GM21360 (cell line): Measurements from ENCODE around the gene TLK2.
A peak's percentile ranks its signal among the peaks of the same experiment; 100 is the strongest.

ENCODE experiments used
- ATAC-seq: cut with Tn5 transposase; IDR thresholded peaks from one replicate; pipeline ENCODE4 v1.9.1; 2021; ENCODE audit warnings: mild to moderate bottlenecking, moderate library complexity; ENCODE audit not compliant: unreplicated experiment

TLK2 gene

DNA sequence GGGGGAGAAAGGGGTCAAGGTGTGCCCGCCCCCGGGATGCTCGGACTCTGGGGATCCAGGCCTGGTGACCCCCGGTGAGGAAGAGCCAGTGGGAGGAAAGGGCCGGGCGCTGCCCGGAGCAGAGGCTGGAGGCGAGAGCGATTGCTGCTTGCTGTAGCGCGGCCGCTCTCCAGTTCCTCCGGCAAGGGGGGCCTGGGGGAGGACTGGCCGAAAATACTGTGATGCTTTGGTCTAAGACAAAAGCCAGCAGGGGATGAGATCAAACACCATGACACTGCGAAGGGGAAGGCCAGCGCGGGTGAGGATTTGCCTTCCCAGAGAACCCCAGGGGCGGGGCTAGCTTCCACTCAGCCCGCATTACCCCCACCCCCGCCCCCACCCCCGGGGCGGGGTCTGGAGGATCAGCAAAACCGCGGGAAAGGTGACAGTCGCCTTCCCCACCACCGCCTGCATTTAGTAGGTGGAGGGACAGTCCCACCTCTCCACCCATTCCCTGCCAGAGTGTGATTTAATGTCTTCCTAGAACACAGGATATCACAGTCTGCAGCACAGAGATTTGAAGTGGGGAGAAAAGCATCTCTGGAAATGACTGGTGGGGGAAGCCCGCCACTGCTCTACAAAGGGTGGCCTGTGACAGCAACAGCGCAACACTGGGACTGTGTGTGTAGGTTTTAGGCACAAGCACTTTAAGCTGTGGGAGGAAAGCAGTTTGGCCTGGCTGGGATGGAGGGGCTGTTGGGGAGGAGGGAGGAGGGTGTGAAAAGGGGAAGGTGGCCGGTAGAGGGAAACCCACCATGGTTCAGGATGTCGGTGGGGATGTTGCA is 174.6 kb downstream of the TLK2 start:
- ATAC-seq = peak; percentile 92

DNA sequence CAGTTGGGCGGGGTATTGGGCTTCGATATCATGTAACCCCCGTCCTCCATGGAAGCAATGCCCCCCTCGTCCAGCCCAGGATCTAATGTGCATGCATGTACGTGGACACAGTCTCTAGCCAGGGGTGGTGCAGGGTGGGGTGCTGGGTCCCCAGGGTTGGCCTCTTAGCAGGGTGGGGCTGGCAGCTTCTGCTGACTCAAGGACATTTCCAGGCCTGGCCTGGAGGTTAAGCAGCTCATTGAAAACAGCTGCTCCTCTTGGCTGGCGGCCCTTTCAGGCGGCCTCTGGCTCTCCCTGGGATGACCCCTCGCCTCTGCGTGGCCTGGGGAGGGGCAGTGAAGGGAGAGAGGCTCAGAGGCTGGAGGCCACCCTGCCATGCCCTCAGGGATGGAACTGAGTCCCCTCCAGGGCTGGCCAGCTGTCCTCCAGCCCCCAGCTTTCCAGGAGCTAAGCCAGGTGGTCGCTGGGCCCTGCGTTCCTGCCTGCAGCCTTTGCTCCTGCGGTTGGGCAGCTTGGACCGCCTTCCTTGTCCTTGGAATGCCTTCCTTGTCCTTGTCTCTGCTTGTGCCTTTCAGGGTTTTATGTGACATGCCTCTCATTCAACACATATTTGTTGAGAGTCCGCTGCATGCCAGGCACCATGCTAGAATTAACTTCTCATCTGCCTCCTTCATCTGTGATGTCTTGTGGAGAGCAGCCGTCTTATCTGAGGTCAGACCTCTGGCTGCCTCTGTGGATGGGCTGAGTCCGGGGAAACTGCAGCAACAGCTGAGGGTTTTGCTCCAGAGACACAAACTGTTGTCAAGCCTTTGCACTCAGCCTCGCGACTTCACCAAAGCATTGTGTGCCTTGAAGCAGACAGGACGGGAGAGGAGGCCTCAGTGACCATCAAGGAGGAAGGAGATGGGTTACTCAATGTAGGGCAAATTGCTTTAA is 175.5 kb downstream of the TLK2 start:
- ATAC-seq = peak; percentile 13

GRCh38 chr17:62655656-62656055 is 177.0 kb downstream of the TLK2 start:
- no peak for ATAC-seq

- ATAC-seq = no peak
These were observed 177.8 kb downstream of the TLK2 start for GRCh38 chr17:62656446-62656845.

GRCh38 chr17:62657145-62657665 is 178.6 kb downstream of the TLK2 start:
- ATAC-seq = no peak

GRCh38 chr17:62657690-62658089 is 179.1 kb downstream of the TLK2 start:
- no peak for ATAC-seq

DNA sequence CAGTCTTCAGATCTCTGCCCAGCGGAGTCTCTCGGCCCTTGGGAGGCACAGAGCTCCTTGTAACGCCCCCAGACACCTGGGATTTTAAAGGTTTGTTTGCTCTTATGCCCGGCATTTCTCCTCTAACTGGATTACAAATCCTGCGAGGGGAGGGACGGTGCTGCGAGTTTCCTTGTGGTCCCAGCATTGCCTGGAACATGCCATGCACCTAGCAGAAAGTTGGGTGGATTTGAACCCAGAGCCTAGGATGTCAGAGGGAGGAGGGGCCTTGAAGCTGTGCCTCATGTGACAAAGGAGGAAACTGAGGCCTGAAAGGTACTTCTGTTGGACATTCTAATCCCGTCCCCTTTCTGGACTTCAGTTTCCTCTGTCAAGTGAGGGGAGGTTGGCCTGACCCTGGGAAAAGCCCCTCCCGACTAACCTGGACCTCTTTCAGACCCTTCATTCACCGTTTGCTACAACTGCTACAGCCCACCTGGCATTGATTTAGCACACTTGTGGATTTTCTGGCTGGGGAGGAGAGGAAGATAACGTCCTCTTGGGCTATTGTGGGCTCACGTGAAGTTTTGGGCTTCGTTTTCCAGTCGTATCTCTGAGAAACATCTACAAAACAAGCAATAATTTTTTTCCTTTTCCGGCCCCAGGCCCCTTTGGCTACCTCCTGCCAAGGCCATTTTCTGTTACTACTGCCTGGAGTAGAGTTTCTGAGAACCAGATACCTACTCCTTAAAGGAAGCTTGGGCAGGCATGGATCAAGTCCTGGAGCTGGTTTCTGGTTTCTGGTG is 179.7 kb downstream of the TLK2 start:
- ATAC-seq = no peak

GRCh38 chr17:62660629-62661118 is 182.0 kb downstream of the TLK2 start:
- no peak for ATAC-seq

DNA sequence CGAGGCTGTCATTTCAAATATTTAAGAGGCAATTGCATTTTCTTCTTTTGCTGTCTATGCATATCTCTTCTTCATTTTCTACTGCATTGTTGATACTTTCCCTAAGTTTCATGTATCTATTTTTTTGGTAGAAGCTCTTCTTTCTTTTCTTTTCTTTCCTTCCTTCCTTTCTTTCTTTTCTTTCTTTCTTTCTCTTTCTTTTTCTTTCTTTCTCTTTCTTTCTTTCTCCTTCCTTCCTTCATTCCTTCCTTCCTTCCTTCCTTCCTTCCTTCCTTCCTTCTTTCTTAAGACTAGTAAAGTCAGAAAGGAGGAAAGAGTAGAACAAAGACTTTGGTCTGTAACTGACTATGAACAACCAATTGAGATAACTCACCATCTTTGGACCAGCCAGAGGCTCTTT is 182.7 kb downstream of the TLK2 start:
- ATAC-seq = no peak

DNA sequence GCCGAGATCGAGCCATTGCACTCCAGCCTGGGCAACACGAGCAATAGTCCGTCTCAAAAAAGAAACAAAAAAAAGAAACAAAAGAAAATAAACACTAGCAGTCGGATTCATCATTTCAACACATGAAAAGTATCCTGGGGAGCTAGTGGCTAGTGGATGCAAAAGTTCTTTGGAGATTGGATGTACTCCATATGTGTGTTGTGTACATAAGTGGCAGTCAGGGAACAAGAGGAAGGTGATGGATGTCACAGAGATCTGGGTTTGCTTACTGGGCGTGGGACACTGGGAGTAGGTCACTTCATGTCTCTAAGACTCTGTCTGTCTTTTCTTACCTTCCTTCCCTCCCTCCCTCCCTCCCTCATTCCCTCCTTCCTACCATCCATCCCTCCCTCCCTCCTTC is 184.2 kb downstream of the TLK2 start:
- no peak for ATAC-seq
